Tibial nerve (tissue), 3 donors: ENCODE results near the gene KDM4C.

ENCODE experiments used
- CTCF ChIP-seq, 5 experiments: fragments of 200-600 bp in 3 of 5; fragments of 450-650 bp in 2 of 5; sonication (generic) in 3 of 5; IDR thresholded peaks; one replicate each; pipeline ENCODE4 v1.5.1; 2016 to 2019; ENCODE audit warnings: antibody characterized with exemption in 5 of 5, mild to moderate bottlenecking in 3 of 5, moderate library complexity in 2 of 5
- POLR2A ChIP-seq, 2 donors: fragments of 450-650 bp; IDR thresholded peaks; one replicate each; pipeline ENCODE4 v1.6.1; 2017; ENCODE audit warnings: antibody characterized with exemption in 2 of 2, mild to moderate bottlenecking in 2 of 2, moderate library complexity in 2 of 2

GRCh38 chr9:7173139-7173538 lies 415.4 kb downstream of the KDM4C start:
- TF ChIP-seq CTCF (IDR thresholded peaks at IDR 0.05) (no peak), POLR2A (IDR thresholded peaks at IDR 0.05) (no peak)
